Keratinocyte (primary cell): ENCODE results near the gene CDKN1C. TPM values are rescaled to one million over a fixed set of nuclear protein-coding genes. Genes with fewer than 3 reads are reported as not detected.

Experiments
- DNase-seq: peaks from one replicate; pipeline ENCODE4 v3.0.0-alpha.2; 2011; ENCODE audit warnings: low read depth, missing footprints, low spot score
- FAIRE-seq: peaks from 2 replicates; lab custom pipeline; 2011; peaks lifted over from hg19 to GRCh38; lab: Jason Lieb, UNC
- H2AFZ ChIP-seq: 2 replicates; pipeline ENCODE4 v1.6.0; 2012; ENCODE audit warnings: low read length, control low read depth, inconsistent platforms; ENCODE audit not compliant: control insufficient read depth
- H3K27ac ChIP-seq: 2 replicates; pipeline ENCODE4 v1.5.1; 2011; ENCODE audit warnings: low read length; ENCODE audit not compliant: control insufficient read depth, insufficient read depth
- H3K27me3 ChIP-seq: 3 replicates; pipeline ENCODE4 v1.6.0; 2011; ENCODE audit warnings: low read length; ENCODE audit not compliant: control insufficient read depth, insufficient read depth; ENCODE audit errors: extremely low read depth
- H3K36me3 ChIP-seq, 2 experiments: 2 replicates in 1 of 2; 3 replicates in 1 of 2; pipeline ENCODE4 v1.5.1; 2011; ENCODE audit warnings: low read length in 2 of 2, mild to moderate bottlenecking in 1 of 2; ENCODE audit not compliant: control insufficient read depth in 2 of 2, insufficient read depth in 2 of 2; ENCODE audit errors: extremely low read depth in 1 of 2
- H3K4me1 ChIP-seq: 3 replicates; pipeline ENCODE4 v1.5.1; 2011; ENCODE audit warnings: low read length; ENCODE audit not compliant: control insufficient read depth, insufficient read depth; ENCODE audit errors: extremely low read depth
- H3K4me2 ChIP-seq: 3 replicates; pipeline ENCODE4 v1.6.0; 2011; ENCODE audit warnings: low read depth, low read length; ENCODE audit not compliant: control insufficient read depth, insufficient read depth; ENCODE audit errors: extremely low read depth
- H3K4me3 ChIP-seq, 3 experiments: fragments of 200-600 bp in 1 of 3; sonication (generic) in 1 of 3; 2 replicates in 2 of 3; 3 replicates in 1 of 3; pipeline ENCODE4 v1.5.1; 2011 to 2016; ENCODE audit warnings: low read length in 3 of 3, mild to moderate bottlenecking in 3 of 3, control low read depth in 2 of 3, inconsistent platforms in 1 of 3, low read depth in 1 of 3, mixed read lengths in 1 of 3, mixed run types in 1 of 3, moderate library complexity in 1 of 3; ENCODE audit not compliant: control insufficient read depth in 2 of 3, insufficient read depth in 2 of 3; ENCODE audit errors: extremely low read depth in 1 of 3
- H3K79me2 ChIP-seq: 2 replicates; pipeline ENCODE4 v1.6.0; 2012; ENCODE audit warnings: low read length; ENCODE audit not compliant: control insufficient read depth, insufficient read depth
- H3K9ac ChIP-seq: 3 replicates; pipeline ENCODE4 v1.6.0; 2011; ENCODE audit warnings: low read length; ENCODE audit not compliant: control insufficient read depth, insufficient read depth; ENCODE audit errors: extremely low read depth
- H3K9me1 ChIP-seq: 3 replicates; pipeline ENCODE4 v1.6.0; 2011; ENCODE audit warnings: low read length; ENCODE audit not compliant: control insufficient read depth, insufficient read depth; ENCODE audit errors: extremely low read depth
- H3K9me3 ChIP-seq: 2 replicates; pipeline ENCODE4 v1.5.1; 2012; ENCODE audit warnings: low read depth, low read length; ENCODE audit not compliant: control insufficient read depth
- H4K20me1 ChIP-seq: 3 replicates; pipeline ENCODE4 v1.6.0; 2011; ENCODE audit warnings: low read length; ENCODE audit not compliant: control insufficient read depth, insufficient read depth; ENCODE audit errors: extremely low read depth
- CTCF ChIP-seq, 3 experiments: IDR thresholded peaks in 1 of 3; conservative IDR thresholded peaks in 1 of 3; optimal IDR thresholded peaks in 1 of 3; 2 replicates in 2 of 3; 3 replicates in 1 of 3; pipeline versions ENCODE3 to v1.5.1; 2011; ENCODE audit warnings: low read length in 3 of 3, mild to moderate bottlenecking in 3 of 3, moderate library complexity in 2 of 3, control low read depth in 1 of 3, inconsistent platforms in 1 of 3; ENCODE audit not compliant: insufficient read depth in 2 of 3; ENCODE audit errors: extremely low read depth in 1 of 3
- EZH2 ChIP-seq: IDR thresholded peaks from one replicate; pipeline ENCODE4 v1.6.1; 2012; ENCODE audit warnings: inconsistent platforms, mild to moderate bottlenecking, low read length, moderate library complexity
- dilution Hi-C: fragments of 300-500 bp; cut with MboI; formaldehyde crosslinking; loops from one replicate; pipeline ENCODE4 v1.7.0; 2020; ENCODE audit warnings: low sequenced_read_pairs; ENCODE audit not compliant: extremely low pct_ligation_motif_present
- polyA plus RNA-seq, 5 experiments: library from polyadenylated mRNA; depleted of rRNA in 3 of 5; stranded (reverse) in 3 of 5; stranded (forward) in 1 of 5; unstranded in 1 of 5; fragments of >200 nt; gene quantifications; 1 replicate in 1 of 5; 2 replicates in 3 of 5; 3 replicates in 1 of 5; pipeline versions ENCODE4 v1.2.1 to v1.2.3, GENCODE V29; 2011 to 2012; ENCODE audit warnings: missing spikeins in 2 of 5, low read depth in 1 of 5, low replicate concordance in 1 of 5

The CDKN1C gene
- polyA plus RNA-seq, 1 donor (not counting 4 experiments of a cell fraction or from before 2014, with no cell fraction given), result 0.37 TPM

- Histone ChIP-seq H3K4me1 (peaks cover 19% of the 10 kb centered on the region), H4K20me1 (no peaks in the 10 kb centered on the region), H3K27me3 (no peaks in the 10 kb centered on the region), H3K36me3 (no peaks in the 10 kb centered on the region), H3K9ac (no peak overlapping the region), H3K4me3 (no peak overlapping the region), H3K9me3 (no peaks in the 10 kb centered on the region), H2AFZ (no peak overlapping the region), H3K4me2 (no peak overlapping the region), H3K27ac (no peak overlapping the region), H3K9me1 (no peaks in the 10 kb centered on the region), H3K79me2 (no peaks in the 10 kb centered on the region)
- DNase-seq, result no peak
- no peak for FAIRE-seq
- dilution Hi-C loops, result no loop called here
- TF ChIP-seq EZH2 (no peak), CTCF (optimal IDR thresholded peaks at IDR 0.05 in 1 of 3, IDR thresholded peaks at IDR 0.05 in 1 of 3, conservative IDR thresholded peaks at IDR 0.05 in 1 of 3; ENCODE audit: extremely low read depth in 1 of 3, insufficient read depth in 2 of 3, low read length in 3 of 3) (no peak)
These were observed 31.5 kb upstream of the CDKN1C start for GRCh38 chr11:2916892-2917645.

- Histone ChIP-seq H3K27me3 (no peaks in the 10 kb centered on the region), H3K27ac (no peak overlapping the region), H3K4me1 (peaks cover 27% of the 10 kb centered on the region), H3K9me1 (no peaks in the 10 kb centered on the region), H3K4me2 (no peak overlapping the region), H4K20me1 (no peaks in the 10 kb centered on the region), H3K9me3 (no peaks in the 10 kb centered on the region), H3K4me3 (no peak overlapping the region), H3K9ac (no peak overlapping the region), H3K36me3 (no peaks in the 10 kb centered on the region), H2AFZ (no peak overlapping the region), H3K79me2 (no peaks in the 10 kb centered on the region)
- no peak for TF ChIP-seq EZH2
- TF ChIP-seq CTCF (optimal IDR thresholded peaks at IDR 0.05 in 1 of 3, IDR thresholded peaks at IDR 0.05 in 1 of 3, conservative IDR thresholded peaks at IDR 0.05 in 1 of 3; ENCODE audit: extremely low read depth in 1 of 3, insufficient read depth in 2 of 3, low read length in 3 of 3), result no peak
- DNase-seq (no peak), FAIRE-seq (no peak)
- dilution Hi-C loops, result no loop called here
These were observed 30.7 kb upstream of the CDKN1C start for GRCh38 chr11:2916114-2916891.
